PFSK-1 (cell line): Measurements from ENCODE around the gene SIGLEC10.

Experiments used
- FOXP2 ChIP-seq: optimal IDR thresholded peaks from 2 replicates; pipeline ENCODE3; 2011; ENCODE audit warnings: borderline replicate concordance, control low read depth, inconsistent platforms; ENCODE audit not compliant: insufficient read depth; ENCODE audit errors: extremely low read length, extremely low read depth
- POLR2AphosphoS5 ChIP-seq: IDR thresholded peaks from 2 replicates; pipeline ENCODE4 v1.6.1; 2012; ENCODE audit warnings: low read depth, mild to moderate bottlenecking, control low read depth, low read length, moderate library complexity
- SIN3A ChIP-seq: IDR thresholded peaks from 2 replicates; pipeline ENCODE4 v1.6.1; 2012; ENCODE audit warnings: mild to moderate bottlenecking, low read length, moderate library complexity, borderline replicate concordance; ENCODE audit not compliant: insufficient read depth
- TAF1 ChIP-seq: IDR thresholded peaks from 2 replicates; pipeline ENCODE4 v1.6.1; 2012; ENCODE audit warnings: low read length, control low read depth, borderline replicate concordance; ENCODE audit not compliant: insufficient read depth
- TF ChIP-seq, protein P1 (sequence below), 2 experiments: IDR thresholded peaks; 2 replicates each; pipeline versions ENCODE4 v1.6.1 to v1.8.0; 2011 to 2012; ENCODE audit warnings: low read depth in 2 of 2, low read length in 2 of 2, control low read depth in 1 of 2, inconsistent platforms in 1 of 2, mild to moderate bottlenecking in 1 of 2, moderate library complexity in 1 of 2; ENCODE audit not compliant: insufficient read depth in 1 of 2

Gene SIGLEC10

DNA sequence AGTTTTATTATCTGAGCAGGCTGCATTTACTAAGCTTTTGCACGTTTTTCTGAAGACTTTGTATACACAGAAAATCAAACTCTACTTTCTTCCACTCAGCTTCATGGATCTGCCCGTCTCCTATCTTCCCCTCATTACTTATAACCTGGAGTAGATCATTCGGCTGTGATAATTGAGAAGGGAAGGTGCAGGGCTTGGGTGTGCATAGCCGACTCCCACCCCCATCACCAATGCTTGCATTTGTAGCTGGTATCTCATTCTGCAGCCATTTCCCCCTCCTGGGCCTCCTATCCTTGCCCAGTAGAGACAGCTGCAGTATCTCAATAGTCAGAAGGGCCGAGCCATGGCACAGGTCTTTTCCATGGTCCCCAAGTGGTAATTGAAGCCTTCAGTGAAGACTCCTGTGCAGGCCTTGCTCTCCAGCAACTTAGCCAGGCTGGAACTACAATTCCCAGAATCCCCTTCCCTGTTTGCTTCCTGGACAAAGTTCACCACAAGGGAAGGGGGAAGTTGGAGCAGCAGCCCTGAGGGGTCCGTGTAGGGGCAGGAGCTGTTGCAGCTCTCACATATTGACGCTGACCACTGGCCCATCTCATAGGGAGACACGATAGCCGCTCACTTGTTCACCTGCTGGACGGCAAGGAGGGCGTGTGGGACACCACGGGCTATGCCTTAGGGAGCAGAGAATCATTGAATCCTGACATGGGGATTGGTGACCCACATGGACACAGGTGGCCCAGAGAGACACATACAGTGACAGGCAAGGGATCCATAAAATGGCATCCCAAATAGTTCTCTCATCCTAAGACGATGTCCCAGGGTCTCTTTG, 42.9 kb upstream of the SIGLEC10 start:
- TF ChIP-seq TAF1 (no peak), SIN3A (no peak), POLR2AphosphoS5 (no peak), FOXP2 (no peak)
- TF ChIP-seq, protein P1, sequence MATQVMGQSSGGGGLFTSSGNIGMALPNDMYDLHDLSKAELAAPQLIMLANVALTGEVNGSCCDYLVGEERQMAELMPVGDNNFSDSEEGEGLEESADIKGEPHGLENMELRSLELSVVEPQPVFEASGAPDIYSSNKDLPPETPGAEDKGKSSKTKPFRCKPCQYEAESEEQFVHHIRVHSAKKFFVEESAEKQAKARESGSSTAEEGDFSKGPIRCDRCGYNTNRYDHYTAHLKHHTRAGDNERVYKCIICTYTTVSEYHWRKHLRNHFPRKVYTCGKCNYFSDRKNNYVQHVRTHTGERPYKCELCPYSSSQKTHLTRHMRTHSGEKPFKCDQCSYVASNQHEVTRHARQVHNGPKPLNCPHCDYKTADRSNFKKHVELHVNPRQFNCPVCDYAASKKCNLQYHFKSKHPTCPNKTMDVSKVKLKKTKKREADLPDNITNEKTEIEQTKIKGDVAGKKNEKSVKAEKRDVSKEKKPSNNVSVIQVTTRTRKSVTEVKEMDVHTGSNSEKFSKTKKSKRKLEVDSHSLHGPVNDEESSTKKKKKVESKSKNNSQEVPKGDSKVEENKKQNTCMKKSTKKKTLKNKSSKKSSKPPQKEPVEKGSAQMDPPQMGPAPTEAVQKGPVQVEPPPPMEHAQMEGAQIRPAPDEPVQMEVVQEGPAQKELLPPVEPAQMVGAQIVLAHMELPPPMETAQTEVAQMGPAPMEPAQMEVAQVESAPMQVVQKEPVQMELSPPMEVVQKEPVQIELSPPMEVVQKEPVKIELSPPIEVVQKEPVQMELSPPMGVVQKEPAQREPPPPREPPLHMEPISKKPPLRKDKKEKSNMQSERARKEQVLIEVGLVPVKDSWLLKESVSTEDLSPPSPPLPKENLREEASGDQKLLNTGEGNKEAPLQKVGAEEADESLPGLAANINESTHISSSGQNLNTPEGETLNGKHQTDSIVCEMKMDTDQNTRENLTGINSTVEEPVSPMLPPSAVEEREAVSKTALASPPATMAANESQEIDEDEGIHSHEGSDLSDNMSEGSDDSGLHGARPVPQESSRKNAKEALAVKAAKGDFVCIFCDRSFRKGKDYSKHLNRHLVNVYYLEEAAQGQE (IDR thresholded peaks at IDR 0.05; ENCODE audit: insufficient read depth in 1 of 2, low read depth in 2 of 2, low read length in 2 of 2) = no peak

DNA sequence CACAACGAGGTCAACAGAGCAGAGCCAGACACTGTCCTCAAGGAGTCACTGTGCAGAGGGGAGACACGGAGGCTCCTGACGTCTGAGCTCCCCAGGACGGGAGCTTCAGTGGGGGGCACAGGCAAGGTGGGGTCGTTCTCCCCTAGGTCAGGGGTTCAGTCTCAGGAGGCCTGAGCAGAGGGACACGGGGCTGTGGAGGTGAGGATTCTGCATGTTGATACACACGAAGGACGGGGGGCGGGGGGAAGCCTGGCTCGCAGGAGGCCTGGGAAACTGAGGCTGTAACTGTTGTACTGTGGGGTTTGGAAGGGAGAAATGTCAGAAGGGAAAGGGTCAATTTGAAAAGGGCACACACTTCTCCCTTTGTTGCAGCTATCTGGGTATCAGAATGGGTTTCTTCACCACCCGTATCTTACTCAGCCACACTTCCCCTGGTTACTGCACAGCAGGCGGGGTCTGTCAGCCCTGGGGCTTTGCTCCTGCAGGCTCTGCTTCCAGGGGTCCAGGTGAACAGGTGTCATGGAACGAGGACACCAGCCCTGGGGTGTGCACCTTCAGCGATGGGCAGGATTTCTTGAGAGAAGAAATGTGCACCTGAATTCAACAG, 41.6 kb upstream of the SIGLEC10 start:
- TF ChIP-seq, protein P1 (IDR thresholded peaks at IDR 0.05; ENCODE audit: insufficient read depth in 1 of 2, low read depth in 2 of 2, low read length in 2 of 2) = no peak
- TF ChIP-seq FOXP2 (no peak), SIN3A (no peak), POLR2AphosphoS5 (no peak), TAF1 (no peak)

DNA sequence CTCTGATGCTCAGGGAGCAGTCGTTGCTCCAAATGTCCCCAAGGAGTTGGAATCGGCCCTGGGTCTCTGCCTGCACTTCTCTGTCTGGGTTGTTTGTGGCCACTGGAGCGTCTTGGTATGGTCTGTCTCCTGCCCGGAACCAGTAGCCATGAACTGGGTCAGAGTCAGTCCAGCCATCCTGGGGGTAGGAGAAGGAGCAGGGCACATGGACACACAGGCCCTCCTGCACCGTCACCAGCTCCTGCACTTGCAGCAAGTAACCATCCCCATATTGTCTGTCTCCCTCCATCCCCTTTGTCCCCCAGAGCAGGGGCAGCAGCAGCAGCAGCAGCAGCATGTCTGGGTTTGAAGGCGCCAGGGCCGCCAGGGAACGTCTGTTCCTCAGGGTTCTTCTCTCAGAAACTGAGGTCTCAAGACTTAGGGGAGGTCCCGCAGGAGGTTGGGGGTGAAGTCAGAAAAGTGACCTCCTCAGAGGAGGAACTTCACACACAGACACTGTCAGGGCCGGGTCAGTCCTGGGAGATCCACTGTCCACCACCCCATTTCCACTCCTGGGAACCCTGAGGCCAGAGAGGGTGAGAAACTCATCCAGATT, 40.7 kb upstream of the SIGLEC10 start, which contains the start of gene SIGLEC8:
Gene SIGLEC8 (minus strand): TSS at position 404 of the 595 bp plus-strand sequence. CDS start 67 bp downstream, at position 337.
- TF ChIP-seq TAF1 (no peak), POLR2AphosphoS5 (no peak), FOXP2 (no peak), SIN3A (no peak)
- TF ChIP-seq, protein P1 (IDR thresholded peaks at IDR 0.05; ENCODE audit: insufficient read depth in 1 of 2, low read depth in 2 of 2, low read length in 2 of 2) = no peak

DNA sequence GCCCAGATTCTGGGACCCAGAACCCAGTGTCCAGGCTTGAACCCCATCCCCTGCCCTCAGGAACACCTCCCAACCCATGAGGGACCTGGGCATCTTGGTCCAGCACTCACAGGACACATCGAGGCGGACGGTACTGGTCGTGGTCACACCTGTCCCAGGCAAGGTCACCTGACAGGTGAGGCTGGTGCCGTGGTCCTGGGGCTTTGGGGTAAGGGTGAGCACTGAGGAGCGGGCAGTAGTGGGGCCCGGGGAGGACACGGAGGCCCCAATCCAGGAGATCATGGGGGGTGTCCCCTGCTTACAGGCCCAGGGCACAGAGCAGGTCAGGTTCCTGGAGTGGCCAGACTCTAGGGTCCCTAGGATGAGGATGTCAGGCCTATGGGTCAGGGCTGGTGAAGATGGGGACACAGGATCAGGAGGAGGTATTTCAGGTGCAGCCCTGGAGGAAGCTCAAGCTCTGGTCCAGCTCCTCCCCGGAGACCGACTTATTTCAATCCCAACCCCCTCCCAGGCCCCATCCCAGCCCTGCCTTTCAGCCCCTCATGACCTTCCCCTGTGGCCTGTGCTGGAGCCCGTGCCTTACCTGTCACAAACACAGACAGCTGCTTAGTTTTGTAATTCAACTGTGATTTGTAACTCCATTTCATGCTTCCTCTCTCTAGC, 40.0 kb upstream of the SIGLEC10 start:
- TF ChIP-seq SIN3A (no peak), POLR2AphosphoS5 (no peak), FOXP2 (no peak), TAF1 (no peak)
- TF ChIP-seq, protein P1 (IDR thresholded peaks at IDR 0.05; ENCODE audit: insufficient read depth in 1 of 2, low read depth in 2 of 2, low read length in 2 of 2) = no peak
